B cell (primary cell): ENCODE data around the gene WDR90. TPM values are rescaled to one million over a fixed set of nuclear protein-coding genes. Genes with fewer than 3 reads are reported as not detected.

Experiments used
- ATAC-seq: fragments of 200-7000 bp; cut with Tn5 transposase; one replicate; pipeline ENCODE4 v1.10.0; 2021; ENCODE audit warnings: low read depth, mild to moderate bottlenecking, moderate number of reproducible peaks, moderate library complexity
- CTCF ChIA-PET: fragments of 350-600 bp; sonication (Branson Sonifier 250); formaldehyde crosslinking; loops from one replicate; lab custom pipeline; 2021; ENCODE audit warnings: antibody characterized with exemption, inconsistent platforms; lab: Charles Lee
- POLR2A ChIA-PET: fragments of 350-600 bp; sonication (Branson Sonifier 250); formaldehyde crosslinking; loops from one replicate; lab custom pipeline; 2021; ENCODE audit warnings: antibody characterized with exemption; lab: Charles Lee
- DNase-seq: peaks from one replicate; pipeline ENCODE4 v3.0.0; 2013
- H2AFZ ChIP-seq: 2 replicates; pipeline ENCODE4 v1.6.1; 2012; ENCODE audit warnings: mild to moderate bottlenecking, low read depth, low read length; ENCODE audit not compliant: insufficient read depth, poor library complexity, severe bottlenecking
- H3K27ac ChIP-seq, 2 donors: 1 replicate in 1 of 2; 2 replicates in 1 of 2; pipeline ENCODE4 v1.5.1; 2012 to 2013; ENCODE audit warnings: low read length in 2 of 2, mild to moderate bottlenecking in 2 of 2, moderate library complexity in 1 of 2
- H3K27me3 ChIP-seq, 4 experiments: fragments of 200-600 bp in 1 of 4; sonication (generic) in 1 of 4; replicated peaks in 1 of 4; 1 replicate in 2 of 4; 2 replicates in 2 of 4; pipeline versions ENCODE4 v1.6.1 to v1.7.0; 2013 to 2016; ENCODE audit warnings: low read length in 3 of 4, mild to moderate bottlenecking in 2 of 4, mixed read lengths in 1 of 4, moderate library complexity in 1 of 4; ENCODE audit not compliant: insufficient read depth in 4 of 4, control insufficient read depth in 3 of 4; ENCODE audit errors: control extremely low read depth in 1 of 4
- H3K36me3 ChIP-seq, 2 experiments: replicated peaks in 1 of 2; 1 replicate in 1 of 2; 2 replicates in 1 of 2; pipeline versions ENCODE4 v1.6.1 to v1.7.1; 2013; ENCODE audit warnings: low read length in 1 of 2; ENCODE audit not compliant: insufficient read depth in 2 of 2, control insufficient read depth in 1 of 2; ENCODE audit errors: control extremely low read depth in 1 of 2, extremely low read depth in 1 of 2
- H3K4me1 ChIP-seq, 2 donors: fragments of 200-600 bp in 1 of 2; sonication (generic) in 1 of 2; 1 replicate in 1 of 2; 2 replicates in 1 of 2; pipeline versions ENCODE4 v1.5.1 to v1.6.1; 2013 to 2017; ENCODE audit warnings: low read length in 2 of 2; ENCODE audit not compliant: control insufficient read depth in 2 of 2, insufficient read depth in 2 of 2
- H3K4me2 ChIP-seq: replicated peaks from 2 replicates; pipeline ENCODE3; 2012; ENCODE audit warnings: mild to moderate bottlenecking, low read depth, low read length; ENCODE audit not compliant: poor library complexity, severe bottlenecking
- H3K4me3 ChIP-seq, 5 experiments: fragments of 200-600 bp in 1 of 5; sonication (generic) in 1 of 5; 1 replicate in 3 of 5; 2 replicates in 2 of 5; pipeline versions ENCODE4 v1.5.1 to v1.7.0; 2011 to 2016; ENCODE audit warnings: low read length in 4 of 5, mild to moderate bottlenecking in 4 of 5, low read depth in 2 of 5, control low read depth in 1 of 5, moderate library complexity in 1 of 5; ENCODE audit not compliant: insufficient read depth in 1 of 5; ENCODE audit errors: control extremely low read depth in 1 of 5, extremely low read depth in 1 of 5
- H3K79me2 ChIP-seq: fragments of 200-600 bp; sonication (generic); one replicate; pipeline ENCODE4 v1.6.0; 2016; ENCODE audit warnings: low read length; ENCODE audit not compliant: control insufficient read depth, insufficient read depth
- H3K9ac ChIP-seq: fragments of 200-600 bp; sonication (generic); 2 replicates; pipeline ENCODE4 v1.6.1; 2017; ENCODE audit warnings: mild to moderate bottlenecking, low read length, moderate library complexity
- H3K9me3 ChIP-seq, 3 donors: one replicate each; pipeline versions ENCODE4 v1.6.1 to v1.7.1; 2013; ENCODE audit warnings: low read length in 2 of 3; ENCODE audit not compliant: control insufficient read depth in 2 of 3, insufficient read depth in 1 of 3; ENCODE audit errors: control extremely low read depth in 1 of 3
- H4K20me1 ChIP-seq: 2 replicates; pipeline ENCODE4 v1.6.0; 2012; ENCODE audit warnings: mild to moderate bottlenecking, low read length; ENCODE audit not compliant: insufficient read depth, control insufficient read depth, poor library complexity, severe bottlenecking
- H3K27ac Mint-ChIP-seq: one replicate; pipeline ENCODE4 v1.8.0; 2021; ENCODE audit warnings: mixed read lengths
- H3K27me3 Mint-ChIP-seq: one replicate; pipeline ENCODE4 v1.8.0; 2021; ENCODE audit warnings: mixed read lengths
- H3K4me1 Mint-ChIP-seq: one replicate; pipeline ENCODE4 v1.8.0; 2021; ENCODE audit warnings: mixed read lengths
- H3K4me3 Mint-ChIP-seq: one replicate; pipeline ENCODE4 v1.8.0; 2021; ENCODE audit warnings: mixed read lengths
- H3K9me3 Mint-ChIP-seq: one replicate; pipeline ENCODE4 v1.8.0; 2022; ENCODE audit warnings: mixed read lengths; ENCODE audit not compliant: insufficient read depth
- CTCF ChIP-seq: fragments of 200-600 bp; IDR thresholded peaks from one replicate; pipeline ENCODE4 v1.8.0; 2022; ENCODE audit warnings: antibody characterized with exemption, mild to moderate bottlenecking
- EZH2 ChIP-seq: IDR thresholded peaks from 2 replicates; pipeline ENCODE4 v1.6.1; 2012; ENCODE audit warnings: borderline replicate concordance, low read depth, mild to moderate bottlenecking, moderate library complexity, low read length; ENCODE audit not compliant: insufficient read depth, poor library complexity, severe bottlenecking
- WGBS: methylation state at CpG from one replicate; pipeline ENCODE4 v1.1.5; 2013; ENCODE audit warnings: missing lambda C conversion rate; ENCODE audit not compliant: insufficient coverage; 5-methylcytosine and 5-hydroxymethylcytosine counted together
- intact Hi-C: fragments of 100-400 bp; cut with micrococcal nuclease; formaldehyde crosslinking; loops from one replicate; pipeline ENCODE4 v1.10.0; 2022
- polyA plus RNA-seq: library from polyadenylated mRNA; depleted of rRNA; stranded (reverse); fragments of >200 nt; gene quantifications from 2 replicates; pipeline ENCODE4 v1.2.3, GENCODE V29; 2012
- total RNA-seq, 2 donors: library from RNA; stranded (reverse); fragments of 120-200 nt in 1 of 2; gene quantifications; 1 replicate in 1 of 2; 2 replicates in 1 of 2; pipeline versions ENCODE4 v1.2.3 to v1.2.4, GENCODE V29; 2013 to 2022

WDR90 gene
- total and polyA plus RNA-seq, 2 donors (not counting 1 experiment from before 2014, with no cell fraction given): 23.1 to 34.7 TPM

DNA sequence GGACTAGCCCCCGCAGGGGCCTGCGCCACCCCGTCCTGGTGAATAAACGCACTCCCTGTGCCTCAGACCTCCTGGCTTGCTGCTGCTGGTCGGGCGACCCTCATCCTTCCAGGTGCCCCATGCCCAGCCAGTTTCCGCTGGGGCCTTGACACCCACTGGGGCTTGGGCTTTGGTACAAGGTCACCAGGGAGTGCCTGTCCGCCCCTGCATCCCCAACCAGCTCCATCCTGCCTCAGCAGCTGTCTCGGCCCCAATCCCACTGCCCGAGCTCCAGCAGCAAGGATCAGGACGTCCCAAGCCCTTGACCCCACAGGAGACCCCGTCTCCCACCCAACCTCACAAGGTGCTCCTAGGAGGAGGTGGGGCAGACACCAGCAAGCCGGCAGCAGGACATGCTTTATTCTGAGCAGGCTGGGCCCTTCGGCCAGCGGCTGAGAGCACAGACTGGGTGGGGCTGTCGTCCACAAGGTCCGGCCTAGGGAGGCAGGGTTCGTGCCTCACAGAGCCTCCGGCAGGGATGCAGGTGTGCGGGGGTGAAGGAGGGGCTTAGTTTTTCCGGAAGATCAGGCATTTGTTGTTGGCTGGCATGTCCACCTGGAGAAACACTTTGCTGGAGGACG, 15.0 kb upstream of the WDR90 start:
- Mint-ChIP-seq H3K27me3 (no peaks in the 10 kb centered on the region), H3K4me1 (peaks cover 15% of the 10 kb centered on the region), H3K4me3 (peak overlapping the region; percentile 61), H3K27ac (peak overlapping the region; percentile 50), H3K9me3 (no peaks in the 10 kb centered on the region)
- Histone ChIP-seq H4K20me1 (peaks cover 13% of the 10 kb centered on the region), H3K79me2 (peaks cover 10% of the 10 kb centered on the region), H3K9ac (no peak overlapping the region), H3K27ac (no peak overlapping the region), H3K4me3 (no peak overlapping the region), H3K27me3 (no peaks in the 10 kb centered on the region), H3K9me3 (no peaks in the 10 kb centered on the region), H3K36me3 (peaks cover 0 to 3% of the 10 kb centered on the region in 2 experiments), H3K4me1 (peaks cover 10 to 29% of the 10 kb centered on the region in 2 donors), H3K4me2 (no peak overlapping the region), H2AFZ (no peak overlapping the region)
- no peak for ATAC-seq
- ChIA-PET CTCF (no interaction called here), POLR2A (no interaction called here)
- WGBS: 96% methylated on average over 20 of the region's 22 CpGs
- TF ChIP-seq CTCF (no peak), EZH2 (no peak)
- DNase-seq: no peak
- intact Hi-C loops: no loop called here

DNA sequence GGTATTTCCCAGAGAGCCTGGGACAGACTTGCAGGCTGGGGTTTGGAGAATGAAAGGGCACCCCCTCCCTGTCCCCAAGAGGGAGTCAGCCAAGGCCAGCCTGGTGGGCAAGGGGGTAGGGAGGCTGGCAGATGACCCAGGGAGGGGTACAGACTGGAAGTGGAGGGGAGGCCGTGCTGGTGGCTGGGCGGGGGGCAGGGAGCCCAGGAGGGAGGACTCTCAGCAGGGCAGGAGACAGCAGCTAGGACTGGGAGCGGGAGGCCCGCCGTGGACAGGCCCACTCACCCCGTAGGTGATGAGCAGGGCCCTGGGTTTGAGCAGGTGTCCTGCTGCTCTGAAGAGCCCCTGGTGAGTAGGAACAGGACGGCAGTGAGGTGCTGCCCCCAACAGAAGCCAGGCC, 14.2 kb upstream of the WDR90 start:
- ATAC-seq: no peak
- Histone ChIP-seq H4K20me1 (peaks cover 13% of the 10 kb centered on the region), H3K9me3 (no peaks in the 10 kb centered on the region), H3K9ac (no peak overlapping the region), H3K4me1 (peaks cover 10 to 34% of the 10 kb centered on the region in 2 donors), H3K36me3 (peaks cover 0 to 3% of the 10 kb centered on the region in 2 experiments), H2AFZ (no peak overlapping the region), H3K4me2 (peak overlapping the region; percentile 94), H3K27ac (no peak overlapping the region), H3K79me2 (peaks cover 10% of the 10 kb centered on the region), H3K27me3 (no peaks in the 10 kb centered on the region), H3K4me3 (no peak overlapping the region)
- ChIA-PET POLR2A (no interaction called here), CTCF (no interaction called here)
- WGBS: 89% methylated on average over 7 of the region's 7 CpGs
- TF ChIP-seq EZH2 (no peak), CTCF (no peak)
- no peaks in the 10 kb centered on the region for H3K9me3 Mint-ChIP-seq
- intact Hi-C loops: no loop called here
- DNase-seq: peak; percentile 23
- peak overlapping the region; percentile 41 for H3K27ac Mint-ChIP-seq
- H3K4me3 Mint-ChIP-seq: peak overlapping the region; percentile 75
- no peaks in the 10 kb centered on the region for H3K27me3 Mint-ChIP-seq
- H3K4me1 Mint-ChIP-seq: peaks cover 21% of the 10 kb centered on the region
